Keratinocyte (primary cell): Measurements from ENCODE around the gene SIX5. TPM values are rescaled to one million over a fixed set of nuclear protein-coding genes. Genes with fewer than 3 reads are reported as not detected.
"Not testable (repeated sequence)": the region's sequence is repeated elsewhere in the genome, so short reads cannot be mapped to it uniquely, and the experiment has no call there.

ENCODE experiments used
- DNase-seq: peaks from one replicate; pipeline ENCODE4 v3.0.0-alpha.2; 2011; ENCODE audit warnings: low read depth, missing footprints, low spot score
- FAIRE-seq: peaks from 2 replicates; lab custom pipeline; 2011; peaks lifted over from hg19 to GRCh38; lab: Jason Lieb, UNC
- H2AFZ ChIP-seq: 2 replicates; pipeline ENCODE4 v1.6.0; 2012; ENCODE audit warnings: low read length, control low read depth, inconsistent platforms; ENCODE audit not compliant: control insufficient read depth
- H3K27ac ChIP-seq: 2 replicates; pipeline ENCODE4 v1.5.1; 2011; ENCODE audit warnings: low read length; ENCODE audit not compliant: control insufficient read depth, insufficient read depth
- H3K27me3 ChIP-seq: 3 replicates; pipeline ENCODE4 v1.6.0; 2011; ENCODE audit warnings: low read length; ENCODE audit not compliant: control insufficient read depth, insufficient read depth; ENCODE audit errors: extremely low read depth
- H3K36me3 ChIP-seq, 2 experiments: 2 replicates in 1 of 2; 3 replicates in 1 of 2; pipeline ENCODE4 v1.5.1; 2011; ENCODE audit warnings: low read length in 2 of 2, mild to moderate bottlenecking in 1 of 2; ENCODE audit not compliant: control insufficient read depth in 2 of 2, insufficient read depth in 2 of 2; ENCODE audit errors: extremely low read depth in 1 of 2
- H3K4me1 ChIP-seq: 3 replicates; pipeline ENCODE4 v1.5.1; 2011; ENCODE audit warnings: low read length; ENCODE audit not compliant: control insufficient read depth, insufficient read depth; ENCODE audit errors: extremely low read depth
- H3K4me2 ChIP-seq: 3 replicates; pipeline ENCODE4 v1.6.0; 2011; ENCODE audit warnings: low read depth, low read length; ENCODE audit not compliant: control insufficient read depth, insufficient read depth; ENCODE audit errors: extremely low read depth
- H3K4me3 ChIP-seq, 3 experiments: fragments of 200-600 bp in 1 of 3; sonication (generic) in 1 of 3; 2 replicates in 2 of 3; 3 replicates in 1 of 3; pipeline ENCODE4 v1.5.1; 2011 to 2016; ENCODE audit warnings: low read length in 3 of 3, mild to moderate bottlenecking in 3 of 3, control low read depth in 2 of 3, inconsistent platforms in 1 of 3, low read depth in 1 of 3, mixed read lengths in 1 of 3, mixed run types in 1 of 3, moderate library complexity in 1 of 3; ENCODE audit not compliant: control insufficient read depth in 2 of 3, insufficient read depth in 2 of 3; ENCODE audit errors: extremely low read depth in 1 of 3
- H3K79me2 ChIP-seq: 2 replicates; pipeline ENCODE4 v1.6.0; 2012; ENCODE audit warnings: low read length; ENCODE audit not compliant: control insufficient read depth, insufficient read depth
- H3K9ac ChIP-seq: 3 replicates; pipeline ENCODE4 v1.6.0; 2011; ENCODE audit warnings: low read length; ENCODE audit not compliant: control insufficient read depth, insufficient read depth; ENCODE audit errors: extremely low read depth
- H3K9me1 ChIP-seq: 3 replicates; pipeline ENCODE4 v1.6.0; 2011; ENCODE audit warnings: low read length; ENCODE audit not compliant: control insufficient read depth, insufficient read depth; ENCODE audit errors: extremely low read depth
- H3K9me3 ChIP-seq: 2 replicates; pipeline ENCODE4 v1.5.1; 2012; ENCODE audit warnings: low read depth, low read length; ENCODE audit not compliant: control insufficient read depth
- H4K20me1 ChIP-seq: 3 replicates; pipeline ENCODE4 v1.6.0; 2011; ENCODE audit warnings: low read length; ENCODE audit not compliant: control insufficient read depth, insufficient read depth; ENCODE audit errors: extremely low read depth
- CTCF ChIP-seq, 3 experiments: IDR thresholded peaks in 1 of 3; conservative IDR thresholded peaks in 1 of 3; optimal IDR thresholded peaks in 1 of 3; 2 replicates in 2 of 3; 3 replicates in 1 of 3; pipeline versions ENCODE3 to v1.5.1; 2011; ENCODE audit warnings: low read length in 3 of 3, mild to moderate bottlenecking in 3 of 3, moderate library complexity in 2 of 3, control low read depth in 1 of 3, inconsistent platforms in 1 of 3; ENCODE audit not compliant: insufficient read depth in 2 of 3; ENCODE audit errors: extremely low read depth in 1 of 3
- EZH2 ChIP-seq: IDR thresholded peaks from one replicate; pipeline ENCODE4 v1.6.1; 2012; ENCODE audit warnings: inconsistent platforms, mild to moderate bottlenecking, low read length, moderate library complexity
- dilution Hi-C: fragments of 300-500 bp; cut with MboI; formaldehyde crosslinking; loops from one replicate; pipeline ENCODE4 v1.7.0; 2020; ENCODE audit warnings: low sequenced_read_pairs; ENCODE audit not compliant: extremely low pct_ligation_motif_present
- polyA plus RNA-seq, 5 experiments: library from polyadenylated mRNA; depleted of rRNA in 3 of 5; stranded (reverse) in 3 of 5; stranded (forward) in 1 of 5; unstranded in 1 of 5; fragments of >200 nt; gene quantifications; 1 replicate in 1 of 5; 2 replicates in 3 of 5; 3 replicates in 1 of 5; pipeline versions ENCODE4 v1.2.1 to v1.2.3, GENCODE V29; 2011 to 2012; ENCODE audit warnings: missing spikeins in 2 of 5, low read depth in 1 of 5, low replicate concordance in 1 of 5

The SIX5 gene
- polyA plus RNA-seq, 1 donor (not counting 4 experiments of a cell fraction or from before 2014, with no cell fraction given): 1.3 TPM

GRCh38 chr19:45752639-45753038 is 16.4 kb downstream of the SIX5 start:
- DNase-seq (peak; percentile 92), FAIRE-seq (peak; percentile 76)
- no peak overlapping the region for H3K27ac ChIP-seq
- no peaks in the 10 kb centered on the region for H3K9me3 ChIP-seq
- H3K4me1 ChIP-seq: peaks cover 11% of the 10 kb centered on the region
- H2AFZ ChIP-seq: peak overlapping the region; percentile 41
- H4K20me1 ChIP-seq: no peaks in the 10 kb centered on the region
- H3K36me3 ChIP-seq: no peaks in the 10 kb centered on the region
- peak overlapping the region; percentile 24 for H3K4me2 ChIP-seq
- dilution Hi-C loops: no loop called here
- no peak for TF ChIP-seq CTCF (optimal IDR thresholded peaks at IDR 0.05 in 1 of 3, IDR thresholded peaks at IDR 0.05 in 1 of 3, conservative IDR thresholded peaks at IDR 0.05 in 1 of 3; ENCODE audit: extremely low read depth in 1 of 3, insufficient read depth in 2 of 3, low read length in 3 of 3)
- TF ChIP-seq EZH2: no peak
- no peaks in the 10 kb centered on the region for H3K9me1 ChIP-seq
- no peaks in the 10 kb centered on the region for H3K79me2 ChIP-seq
- H3K4me3 ChIP-seq: peak overlapping the region in 1 of 3 experiments; percentile 13
- H3K9ac ChIP-seq: no peak overlapping the region
- no peaks in the 10 kb centered on the region for H3K27me3 ChIP-seq

- H3K79me2 ChIP-seq, H3K27me3 ChIP-seq, H3K27ac ChIP-seq, H3K9me3 ChIP-seq, dilution Hi-C loops, H4K20me1 ChIP-seq, H3K9ac ChIP-seq, H3K4me2 ChIP-seq, H3K4me3 ChIP-seq, FAIRE-seq, H3K9me1 ChIP-seq, DNase-seq, H2AFZ ChIP-seq, H3K36me3 ChIP-seq: not testable (repeated sequence)
- H3K4me1 ChIP-seq: peaks cover 11% of the 10 kb centered on the region
These were observed 17.6 kb downstream of the SIX5 start for GRCh38 chr19:45751483-45751882.

GRCh38 chr19:45747513-45747912 is 21.5 kb downstream of the SIX5 start:
- no peak for FAIRE-seq

More at GRCh38 chr19:45747513-45747912, 21.5 kb downstream of the SIX5 start:
- no peaks in the 10 kb centered on the region for H4K20me1 ChIP-seq
- no peaks in the 10 kb centered on the region for H3K79me2 ChIP-seq
- TF ChIP-seq EZH2 (no peak), CTCF (optimal IDR thresholded peaks at IDR 0.05 in 1 of 3, IDR thresholded peaks at IDR 0.05 in 1 of 3, conservative IDR thresholded peaks at IDR 0.05 in 1 of 3; ENCODE audit: extremely low read depth in 1 of 3, insufficient read depth in 2 of 3, low read length in 3 of 3) (no peak)
- no peak overlapping the region for H2AFZ ChIP-seq
- H3K9me1 ChIP-seq: no peaks in the 10 kb centered on the region
- DNase-seq: no peak
- H3K9ac ChIP-seq: no peak overlapping the region
- no peak overlapping the region for H3K27ac ChIP-seq
- H3K9me3 ChIP-seq: no peaks in the 10 kb centered on the region
- dilution Hi-C loops: no loop called here
- H3K27me3 ChIP-seq: no peaks in the 10 kb centered on the region
- no peak overlapping the region for H3K4me2 ChIP-seq
- H3K36me3 ChIP-seq: no peaks in the 10 kb centered on the region
- peaks cover 2% of the 10 kb centered on the region for H3K4me1 ChIP-seq
- H3K4me3 ChIP-seq: no peak overlapping the region
